ENCODE measurements around the gene ZFP36L1.
"Not testable (repeated sequence)": the region's sequence is repeated elsewhere in the genome, so short reads cannot be mapped to it uniquely, and the experiment has no call there.

ZFP36L1 gene

GRCh38 chr14:68783408-68784225 lies 9.2 kb downstream of the ZFP36L1 start:
- DNase-seq = no peak

- no peak for DNase-seq
Measured at GRCh38 chr14:68782091-68782981, 10.5 kb downstream of the ZFP36L1 start.

- no peak for DNase-seq
Measured at GRCh38 chr14:68781161-68782021, 11.5 kb downstream of the ZFP36L1 start.

- peak; percentile 69 for DNase-seq
Measured at GRCh38 chr14:68780358-68781160, 12.3 kb downstream of the ZFP36L1 start.

- peak; percentile 93 for DNase-seq
Measured at GRCh38 chr14:68779761-68780323, 13.0 kb downstream of the ZFP36L1 start.

GRCh38 chr14:68777644-68778043 lies 15.2 kb downstream of the ZFP36L1 start:
- no peak for DNase-seq

- no peak for DNase-seq
Measured at GRCh38 chr14:68775614-68776126, 17.2 kb downstream of the ZFP36L1 start.

GRCh38 chr14:68774771-68775613 lies 17.9 kb downstream of the ZFP36L1 start:
- peak; percentile 54 for DNase-seq

GRCh38 chr14:68772761-68773381 lies 20.0 kb downstream of the ZFP36L1 start:
- DNase-seq = no peak

GRCh38 chr14:68771631-68772030 lies 21.2 kb downstream of the ZFP36L1 start:
- DNase-seq = no peak

GRCh38 chr14:68770553-68771286 lies 22.1 kb downstream of the ZFP36L1 start:
- no peak for DNase-seq

- no peak for DNase-seq
Measured at GRCh38 chr14:68770051-68770450, 22.8 kb downstream of the ZFP36L1 start.

GRCh38 chr14:68768316-68768715 lies 24.6 kb downstream of the ZFP36L1 start:
- no peak for DNase-seq

GRCh38 chr14:68767248-68767645 lies 25.6 kb downstream of the ZFP36L1 start:
- no peak for DNase-seq

GRCh38 chr14:68766299-68767247 lies 26.3 kb downstream of the ZFP36L1 start:
- no peak for DNase-seq

- not testable (repeated sequence) for DNase-seq
Measured at GRCh38 chr14:68763843-68764242, 29.0 kb downstream of the ZFP36L1 start.

GRCh38 chr14:68762953-68763764 lies 29.7 kb downstream of the ZFP36L1 start:
- peak; percentile 28 for DNase-seq
